ENCODE data around the gene PRKD3.

- TF ChIP-seq CTCF (conservative IDR thresholded peaks at IDR 0.05 in 1 of 2, IDR thresholded peaks at IDR 0.05 in 1 of 2; ENCODE audit: extremely low read depth in 1 of 2, insufficient read depth in 1 of 2, low read depth in 1 of 2, low read length in 2 of 2): no peak
- TF ChIP-seq EZH2 (IDR thresholded peaks at IDR 0.05; ENCODE audit: borderline replicate concordance, low read length): no peak
Measured at GRCh38 chr2:37342591-37343220, 18.1 kb upstream of the PRKD3 start.
